Urinary bladder (tissue), 4 donors: ENCODE results near the gene MSTN. TPM values are rescaled to one million over a fixed set of nuclear protein-coding genes. Genes with fewer than 3 reads are reported as not detected.

Experiments used
- DNase-seq: peaks from one replicate; pipeline ENCODE4 v3.0.0-alpha.2; 2015; ENCODE audit errors: extremely low spot score
- H3K27ac ChIP-seq: one replicate; pipeline ENCODE4 v1.5.1; 2013; ENCODE audit warnings: low read depth, mild to moderate bottlenecking, moderate library complexity
- H3K36me3 ChIP-seq: one replicate; pipeline ENCODE4 v1.6.1; 2013; ENCODE audit warnings: mild to moderate bottlenecking, moderate library complexity; ENCODE audit not compliant: insufficient read depth
- H3K4me1 ChIP-seq: one replicate; pipeline ENCODE4 v1.6.1; 2013; ENCODE audit warnings: mild to moderate bottlenecking, moderate library complexity; ENCODE audit not compliant: insufficient read depth
- H3K4me3 ChIP-seq: one replicate; pipeline ENCODE4 v1.5.1; 2013; ENCODE audit warnings: low read depth, low read length
- WGBS: extraction: QIAGEN DNeasy Blood & Tissue Kit; methylation state at CpG from one replicate; pipeline ENCODE4 v1.1.7; 2013; 5-methylcytosine and 5-hydroxymethylcytosine counted together
- polyA plus RNA-seq: library from polyadenylated mRNA; stranded (reverse); fragments of 200-250 nt; gene quantifications from one replicate; pipeline ENCODE4 v1.2.3, GENCODE V29; 2013
- total RNA-seq: library from RNA; depleted of rRNA; stranded (reverse); fragments of >200 nt; gene quantifications from one replicate; pipeline ENCODE4 v1.2.3, GENCODE V29; 2014
- donor health status: healthy with polysubstance abuse.
- donor health status: healthy.

MSTN gene
- total RNA-seq (5.8 TPM), polyA plus RNA-seq (0.11 TPM)

- Histone ChIP-seq H3K36me3 (no peaks in the 10 kb centered on the region), H3K4me3 (peak within 1 kb of the TSS; percentile 5), H3K27ac (no peak within 1 kb of the TSS), H3K4me1 (no peaks in the 10 kb centered on the region)
- DNase-seq, result no peak
- 77% methylated on average over 2 of the region's 2 CpGs for WGBS
These were observed at the start of gene MSTN for GRCh38 chr2:190062601-190063000. MSTN (minus strand) TSS chr2:190062729; CDS start chr2:190062596, 133 bp downstream.

GRCh38 chr2:190111166-190111565 lies 48.6 kb upstream of the MSTN start:
- no peak overlapping the region for H3K4me3 ChIP-seq
- WGBS, result 59% methylated on average over 1 of the region's 1 CpG

GRCh38 chr2:190110699-190111098 lies 48.2 kb upstream of the MSTN start:
- no peak overlapping the region for H3K4me3 ChIP-seq
- H3K27ac ChIP-seq, result no peak overlapping the region
- no peaks in the 10 kb centered on the region for H3K4me1 ChIP-seq
- no peak for DNase-seq
- 89% methylated on average over 7 of the region's 7 CpGs for WGBS
- H3K36me3 ChIP-seq, result peaks cover 2% of the 10 kb centered on the region

More at GRCh38 chr2:190111166-190111565, 48.6 kb upstream of the MSTN start:
- no peak for DNase-seq
- Histone ChIP-seq H3K27ac (no peak overlapping the region), H3K4me1 (no peaks in the 10 kb centered on the region), H3K36me3 (peaks cover 2% of the 10 kb centered on the region)

- DNase-seq, result no peak
- 83% methylated on average over 2 of the region's 2 CpGs for WGBS
These were observed 47.6 kb upstream of the MSTN start for GRCh38 chr2:190110131-190110530.

GRCh38 chr2:190107409-190107808 lies 44.9 kb upstream of the MSTN start:
- WGBS, result 93% methylated on average over 4 of the region's 4 CpGs
- H3K4me3 ChIP-seq, result no peak overlapping the region
- no peak for DNase-seq

More at GRCh38 chr2:190110131-190110530, 47.6 kb upstream of the MSTN start:
- Histone ChIP-seq H3K4me1 (no peaks in the 10 kb centered on the region), H3K36me3 (peaks cover 2% of the 10 kb centered on the region), H3K4me3 (no peak overlapping the region), H3K27ac (no peak overlapping the region)

GRCh38 chr2:190106783-190107182 lies 44.3 kb upstream of the MSTN start:
- Histone ChIP-seq H3K27ac (no peak overlapping the region), H3K4me3 (no peak overlapping the region)

More at GRCh38 chr2:190107409-190107808, 44.9 kb upstream of the MSTN start:
- Histone ChIP-seq H3K4me1 (no peaks in the 10 kb centered on the region), H3K36me3 (peaks cover 2% of the 10 kb centered on the region), H3K27ac (no peak overlapping the region)

GRCh38 chr2:190105554-190105953 lies 43.0 kb upstream of the MSTN start:
- no peak for DNase-seq
- no peak overlapping the region for H3K27ac ChIP-seq
- 72% methylated on average over 2 of the region's 2 CpGs for whole genome bisulfite sequencing
- no peaks in the 10 kb centered on the region for H3K4me1 ChIP-seq
- no peak overlapping the region for H3K4me3 ChIP-seq
- H3K36me3 ChIP-seq, result peaks cover 2% of the 10 kb centered on the region

More at GRCh38 chr2:190106783-190107182, 44.3 kb upstream of the MSTN start:
- DNase-seq, result no peak
- Histone ChIP-seq H3K36me3 (peaks cover 2% of the 10 kb centered on the region), H3K4me1 (no peaks in the 10 kb centered on the region)

GRCh38 chr2:190103144-190103543 lies 40.6 kb upstream of the MSTN start:
- Histone ChIP-seq H3K4me1 (no peaks in the 10 kb centered on the region), H3K27ac (no peak overlapping the region), H3K4me3 (no peak overlapping the region), H3K36me3 (peaks cover 2% of the 10 kb centered on the region)
- 81% methylated on average over 3 of the region's 3 CpGs for WGBS
- no peak for DNase-seq

- WGBS, result 20% methylated on average over 3 of the region's 3 CpGs
- Histone ChIP-seq H3K4me1 (no peaks in the 10 kb centered on the region), H3K27ac (no peak overlapping the region), H3K4me3 (no peak overlapping the region), H3K36me3 (no peaks in the 10 kb centered on the region)
- DNase-seq, result peak; percentile 39
These were observed 37.6 kb upstream of the MSTN start for GRCh38 chr2:190099890-190100697.

- H3K4me1 ChIP-seq, result no peaks in the 10 kb centered on the region
- H3K4me3 ChIP-seq, result no peak overlapping the region
- no peak for DNase-seq
- H3K36me3 ChIP-seq, result no peaks in the 10 kb centered on the region
- H3K27ac ChIP-seq, result no peak overlapping the region
These were observed 36.3 kb upstream of the MSTN start for GRCh38 chr2:190098851-190099250.

GRCh38 chr2:190097115-190097514 lies 34.6 kb upstream of the MSTN start:
- Histone ChIP-seq H3K4me1 (no peaks in the 10 kb centered on the region), H3K36me3 (no peaks in the 10 kb centered on the region), H3K4me3 (no peak overlapping the region), H3K27ac (no peak overlapping the region)
- DNase-seq, result no peak
- 94% methylated on average over 1 of the region's 1 CpG for WGBS

GRCh38 chr2:190094316-190094871 lies 31.9 kb upstream of the MSTN start:
- no peak for DNase-seq
- 27% methylated on average over 3 of the region's 3 CpGs for WGBS
- peak overlapping the region; percentile 50 for H3K27ac ChIP-seq
- H3K4me1 ChIP-seq, result no peaks in the 10 kb centered on the region
- H3K36me3 ChIP-seq, result no peaks in the 10 kb centered on the region
- H3K4me3 ChIP-seq, result no peak overlapping the region

- peak overlapping the region; percentile 1 for H3K27ac ChIP-seq
- H3K36me3 ChIP-seq, result no peaks in the 10 kb centered on the region
- 65% methylated on average over 3 of the region's 3 CpGs for WGBS
- no peak overlapping the region for H3K4me3 ChIP-seq
- H3K4me1 ChIP-seq, result no peaks in the 10 kb centered on the region
- DNase-seq, result no peak
These were observed 31.3 kb upstream of the MSTN start for GRCh38 chr2:190093793-190094192.

GRCh38 chr2:190090148-190090547 lies 27.6 kb upstream of the MSTN start:
- no peak for DNase-seq
- H3K4me3 ChIP-seq, result no peak overlapping the region
- WGBS, result 97% methylated on average over 2 of the region's 2 CpGs
- H3K4me1 ChIP-seq, result no peaks in the 10 kb centered on the region
- no peak overlapping the region for H3K27ac ChIP-seq
- H3K36me3 ChIP-seq, result no peaks in the 10 kb centered on the region
